BJ (cell line): ENCODE data around the gene LHFPL2. TPM values are rescaled to one million over a fixed set of nuclear protein-coding genes. Genes with fewer than 3 reads are reported as not detected.

Experiments used
- CTCF ChIA-PET: fragments of 350-600 bp; formaldehyde crosslinking; extraction: SDS; loops from one replicate; lab custom pipeline; 2021; ENCODE audit warnings: antibody characterized with exemption, inconsistent platforms; lab: Yijun Ruan, JAX
- POLR2A ChIA-PET: fragments of 300-600 bp; sonication (Branson Sonifier 250); formaldehyde crosslinking; extraction: SDS; loops from one replicate; lab custom pipeline; 2021; ENCODE audit warnings: antibody characterized with exemption; lab: Charles Lee
- DNase-seq: peaks from one replicate; pipeline ENCODE4 v3.0.0-alpha.2; 2011; ENCODE audit warnings: low read depth
- H3K27me3 ChIP-seq: 2 replicates; pipeline ENCODE4 v1.6.0; 2011; ENCODE audit warnings: low read length; ENCODE audit not compliant: control insufficient read depth, insufficient read depth
- H3K36me3 ChIP-seq: 2 replicates; pipeline ENCODE4 v1.5.1; 2011; ENCODE audit warnings: low read length; ENCODE audit not compliant: control insufficient read depth, insufficient read depth
- H3K4me3 ChIP-seq: 2 replicates; pipeline ENCODE4 v1.5.1; 2011; ENCODE audit warnings: low read depth, mild to moderate bottlenecking, control low read depth, low read length
- polyA plus RNA-seq: library from polyadenylated mRNA; depleted of rRNA; stranded (reverse); fragments of >200 nt; gene quantifications from 2 replicates; pipeline ENCODE4 v1.2.3, GENCODE V29; 2011
- TF ChIP-seq, protein P1 (sequence below): IDR thresholded peaks from 2 replicates; pipeline ENCODE4 v1.5.1; 2011; ENCODE audit warnings: low read depth, mild to moderate bottlenecking, control low read depth, inconsistent platforms, low read length, moderate library complexity; ENCODE audit not compliant: insufficient read depth

LHFPL2 gene
- polyA plus RNA-seq, 1 experiment = 4.4 TPM

DNA sequence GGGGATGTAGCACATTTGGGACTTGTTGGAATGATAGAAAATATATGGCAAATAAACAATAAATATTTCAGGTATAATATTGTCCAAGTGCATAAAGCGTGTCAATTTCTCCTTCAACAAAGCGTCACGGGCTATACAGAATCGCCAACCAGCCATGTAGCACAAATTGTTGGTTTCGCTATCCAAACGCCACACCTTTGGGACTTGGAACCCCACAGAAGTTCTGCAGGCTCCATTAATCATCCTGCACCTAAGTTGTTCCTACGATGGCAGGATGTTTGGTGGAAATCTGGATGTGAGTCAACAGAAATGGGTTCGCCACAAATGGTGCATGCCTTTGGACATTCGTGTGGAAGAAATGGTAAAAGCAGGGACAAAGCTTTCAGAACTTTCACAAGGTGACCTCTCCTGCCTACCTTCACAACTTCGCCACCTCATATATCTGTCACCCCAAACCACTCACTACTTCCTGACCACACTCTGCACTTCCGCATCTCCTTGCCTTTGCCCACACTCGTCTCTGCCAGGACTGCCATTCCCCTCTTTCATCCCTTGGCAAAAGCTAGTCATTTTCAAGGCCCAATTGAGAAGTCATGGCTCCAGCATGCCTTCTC is 95.7 kb downstream of the LHFPL2 start:
- TF ChIP-seq, protein P1, sequence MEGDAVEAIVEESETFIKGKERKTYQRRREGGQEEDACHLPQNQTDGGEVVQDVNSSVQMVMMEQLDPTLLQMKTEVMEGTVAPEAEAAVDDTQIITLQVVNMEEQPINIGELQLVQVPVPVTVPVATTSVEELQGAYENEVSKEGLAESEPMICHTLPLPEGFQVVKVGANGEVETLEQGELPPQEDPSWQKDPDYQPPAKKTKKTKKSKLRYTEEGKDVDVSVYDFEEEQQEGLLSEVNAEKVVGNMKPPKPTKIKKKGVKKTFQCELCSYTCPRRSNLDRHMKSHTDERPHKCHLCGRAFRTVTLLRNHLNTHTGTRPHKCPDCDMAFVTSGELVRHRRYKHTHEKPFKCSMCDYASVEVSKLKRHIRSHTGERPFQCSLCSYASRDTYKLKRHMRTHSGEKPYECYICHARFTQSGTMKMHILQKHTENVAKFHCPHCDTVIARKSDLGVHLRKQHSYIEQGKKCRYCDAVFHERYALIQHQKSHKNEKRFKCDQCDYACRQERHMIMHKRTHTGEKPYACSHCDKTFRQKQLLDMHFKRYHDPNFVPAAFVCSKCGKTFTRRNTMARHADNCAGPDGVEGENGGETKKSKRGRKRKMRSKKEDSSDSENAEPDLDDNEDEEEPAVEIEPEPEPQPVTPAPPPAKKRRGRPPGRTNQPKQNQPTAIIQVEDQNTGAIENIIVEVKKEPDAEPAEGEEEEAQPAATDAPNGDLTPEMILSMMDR = no peak
- H3K4me3 ChIP-seq = no peak overlapping the region
- DNase-seq = no peak
- H3K36me3 ChIP-seq = peaks cover 1% of the 10 kb centered on the region; the same call in 1 of the 2 replicates
- CTCF ChIA-PET = no interaction called here
- H3K27me3 ChIP-seq = no peaks in the 10 kb centered on the region
- POLR2A ChIA-PET = no interaction called here

DNA sequence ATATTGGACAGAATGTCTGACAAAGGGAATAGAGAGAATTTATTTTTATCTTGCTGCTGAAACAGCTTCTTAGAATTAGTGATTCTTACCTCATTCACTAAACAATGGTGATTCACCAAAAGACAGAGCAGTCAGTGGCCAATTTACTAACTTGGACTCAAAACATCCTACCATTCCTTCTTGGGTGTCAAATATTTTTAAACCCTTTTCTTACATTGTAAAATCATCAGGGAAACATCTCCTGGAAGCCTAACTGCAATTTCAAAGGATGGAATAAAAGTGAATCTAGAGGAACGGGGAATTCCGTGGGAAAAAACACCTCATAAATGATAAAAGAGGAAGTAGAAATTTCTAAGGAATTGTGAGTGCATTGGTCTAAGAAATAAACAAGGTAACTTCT is 97.7 kb downstream of the LHFPL2 start:
- no peak for DNase-seq
- CTCF ChIA-PET = no interaction called here
- TF ChIP-seq, protein P1 = no peak

DNA sequence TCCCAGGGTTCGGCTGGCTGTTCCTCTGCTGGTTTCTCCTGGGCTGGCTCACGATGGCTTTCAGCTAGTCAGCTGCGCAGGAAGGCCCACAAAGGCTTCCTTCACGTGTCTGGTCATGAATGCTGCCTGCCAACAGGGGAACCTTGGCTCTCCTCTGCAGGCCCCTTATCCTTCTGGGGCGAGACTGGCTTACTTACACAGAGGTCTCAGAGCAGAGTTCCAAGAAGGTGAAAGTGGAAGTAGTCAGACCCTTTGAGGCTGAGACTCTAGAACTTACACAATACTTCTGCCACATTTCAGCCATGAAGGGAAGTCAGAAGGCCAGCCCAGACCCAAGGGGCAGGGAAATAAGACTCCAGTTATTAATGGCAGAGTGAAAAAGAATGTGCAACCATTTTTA is 99.5 kb downstream of the LHFPL2 start:
- Histone ChIP-seq H3K4me3 (no peak overlapping the region), H3K36me3 (no peaks in the 10 kb centered on the region), H3K27me3 (no peaks in the 10 kb centered on the region)
- ChIA-PET CTCF (no interaction called here), POLR2A (no interaction called here)
- TF ChIP-seq, protein P1 = no peak
- no peak for DNase-seq

More for the DNA sequence above, 97.7 kb downstream of the LHFPL2 start:
- H3K27me3 ChIP-seq = no peaks in the 10 kb centered on the region
- no peak overlapping the region for H3K4me3 ChIP-seq
- POLR2A ChIA-PET = no interaction called here
- H3K36me3 ChIP-seq = peaks cover under 1% of the 10 kb centered on the region; the same call in 1 of the 2 replicates

DNA sequence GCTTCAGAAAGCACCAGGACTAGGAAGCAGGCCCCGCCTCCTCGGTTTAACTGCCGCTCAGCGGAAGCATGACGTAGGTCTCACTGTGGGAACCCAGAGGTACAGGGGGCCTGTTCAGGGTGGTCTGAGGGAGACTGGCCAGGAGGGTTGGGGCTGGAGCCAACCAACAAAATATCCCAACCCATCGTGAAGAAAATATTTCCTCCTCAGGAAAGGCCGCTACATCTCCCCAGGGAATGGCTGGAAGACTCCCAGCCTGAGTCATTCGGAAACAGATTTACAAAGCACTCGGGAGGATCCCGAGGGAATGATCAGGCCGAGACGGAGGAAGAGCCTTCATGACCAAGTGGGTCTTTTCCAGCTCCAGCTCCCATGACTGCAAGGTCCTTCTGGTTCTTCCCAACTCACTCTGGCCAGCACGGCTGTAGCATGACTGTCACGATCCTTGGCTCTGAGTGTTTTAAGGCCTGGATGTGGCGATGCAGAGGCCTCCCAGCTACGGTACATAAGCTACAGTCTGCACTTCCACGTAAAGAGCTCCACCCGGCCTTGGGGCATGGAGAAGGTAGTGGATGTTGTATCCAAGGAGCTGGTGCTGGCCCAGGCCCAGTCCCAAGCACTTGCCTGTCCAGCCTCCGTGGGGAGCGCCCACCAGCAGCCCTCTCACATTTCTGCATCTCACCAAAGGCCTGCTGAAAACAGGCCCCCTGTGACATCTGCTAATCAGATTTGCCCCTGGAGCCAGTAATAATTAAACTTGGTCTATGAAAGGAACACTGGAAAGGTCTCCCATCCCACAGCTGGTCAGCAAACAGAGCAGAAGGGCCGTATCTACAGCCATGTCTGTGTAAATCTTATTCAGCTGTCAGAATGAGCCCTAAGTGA is 100.6 kb downstream of the LHFPL2 start:
- DNase-seq = peak; percentile 67
- ChIA-PET POLR2A (no interaction called here), CTCF (interaction anchor here (0.5 to 1.2 kb wide), 4 partner anchors 77 to 761 kb away, joined by 3 read pairs; no protein-coding TSS in a partner anchor)
- Histone ChIP-seq H3K4me3 (no peak overlapping the region), H3K27me3 (no peaks in the 10 kb centered on the region), H3K36me3 (no peaks in the 10 kb centered on the region)
- TF ChIP-seq, protein P1 = no peak

DNA sequence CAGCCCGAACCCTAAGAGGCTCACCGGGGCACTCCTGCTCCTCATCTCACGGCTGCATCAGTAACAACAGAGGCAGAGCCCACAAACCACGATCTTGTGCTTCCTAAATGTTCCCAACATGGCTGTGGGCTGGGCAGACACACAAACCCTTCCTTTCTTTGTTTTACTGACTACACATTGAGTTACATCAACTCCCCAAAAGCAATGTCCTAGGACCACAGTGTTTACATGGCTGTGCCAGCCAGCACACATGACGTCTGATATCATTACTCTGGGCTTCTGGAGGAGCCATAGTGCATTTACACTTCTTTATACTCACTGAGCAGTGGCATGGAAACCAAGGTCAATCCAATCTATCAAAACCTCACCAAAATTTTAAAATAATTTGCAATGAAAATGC is 101.4 kb downstream of the LHFPL2 start:
- ChIA-PET POLR2A (no interaction called here), CTCF (no interaction called here)
- no peaks in the 10 kb centered on the region for H3K27me3 ChIP-seq
- H3K4me3 ChIP-seq = no peak overlapping the region
- no peak for DNase-seq
- TF ChIP-seq, protein P1 = no peak
- H3K36me3 ChIP-seq = no peaks in the 10 kb centered on the region
